Epithelial cell of proximal tubule (primary cell): ENCODE measurements around the gene PLCB1. TPM values are rescaled to one million over a fixed set of nuclear protein-coding genes. Genes with fewer than 3 reads are reported as not detected.

Experiments used
- DNase-seq: peaks from one replicate; pipeline ENCODE4 v3.0.0-alpha.2; 2011; ENCODE audit warnings: low read depth
- H3K4me3 ChIP-seq: 2 replicates; pipeline ENCODE4 v1.5.1; 2011; ENCODE audit warnings: low read depth, mild to moderate bottlenecking, low read length
- CTCF ChIP-seq: conservative IDR thresholded peaks from 2 replicates; pipeline ENCODE4 v1.5.1; 2012; ENCODE audit warnings: low read depth, mild to moderate bottlenecking, low read length
- total RNA-seq: library from RNA; depleted of rRNA; stranded (reverse); fragments of >200 nt; gene quantifications from 2 replicates; pipeline ENCODE4 v1.2.3, GENCODE V29; 2015

Gene PLCB1
- total RNA-seq, 1 donor from 2014 or later, result 2.2 TPM

- H3K4me3 ChIP-seq, result no peak overlapping the region
- DNase-seq, result no peak
- TF ChIP-seq CTCF, result no peak
These were observed 495.4 kb downstream of the PLCB1 start for GRCh38 chr20:8627340-8628004.

GRCh38 chr20:8631271-8631670 is 499.2 kb downstream of the PLCB1 start:
- TF ChIP-seq CTCF, result no peak
- H3K4me3 ChIP-seq, result no peak overlapping the region
- DNase-seq, result no peak

- no peak overlapping the region for H3K4me3 ChIP-seq
- no peak for TF ChIP-seq CTCF
- DNase-seq, result peak; percentile 9
These were observed 501.3 kb downstream of the PLCB1 start for GRCh38 chr20:8633366-8633765.

- no peak overlapping the region for H3K4me3 ChIP-seq
- no peak for TF ChIP-seq CTCF
- no peak for DNase-seq
These were observed 503.0 kb downstream of the PLCB1 start for GRCh38 chr20:8635048-8635572.

- no peak for TF ChIP-seq CTCF
- DNase-seq, result no peak
- no peak overlapping the region for H3K4me3 ChIP-seq
These were observed 503.8 kb downstream of the PLCB1 start for GRCh38 chr20:8635837-8636236.

DNA sequence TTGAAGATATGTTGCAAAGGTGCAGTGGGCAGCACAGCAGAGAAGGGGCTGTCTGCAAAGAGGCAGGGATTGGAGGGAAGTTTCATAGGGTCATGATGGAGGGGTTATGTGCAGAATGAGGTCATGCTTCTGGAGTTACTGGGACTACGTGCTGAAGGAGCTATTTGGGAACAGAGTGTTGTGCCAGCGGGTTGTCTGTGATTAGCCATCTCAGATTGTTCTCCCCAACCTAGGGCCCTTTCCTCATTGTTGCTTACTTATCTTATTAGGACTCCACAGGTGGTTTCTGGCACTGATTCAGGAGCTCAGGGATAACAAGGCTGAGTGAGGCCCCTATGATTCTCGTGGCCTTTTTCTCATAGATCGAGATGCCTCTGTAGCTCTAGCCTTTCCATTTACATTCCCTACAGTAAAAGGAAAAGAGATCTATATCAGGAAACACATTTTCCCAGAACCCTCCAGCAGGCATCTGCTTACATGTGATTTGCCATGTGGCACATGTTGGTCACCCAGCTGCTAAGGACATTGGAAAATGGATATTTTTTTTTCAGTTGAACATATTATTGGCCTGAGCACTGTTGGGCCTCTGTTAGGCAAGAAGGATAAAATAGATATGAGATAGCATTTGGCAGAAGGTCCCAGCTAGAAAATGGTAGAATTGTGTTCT is 507.2 kb downstream of the PLCB1 start:
- TF ChIP-seq CTCF, result no peak
- no peak overlapping the region for H3K4me3 ChIP-seq
- DNase-seq, result no peak
